ENCODE measurements around the gene KRT84.

KRT84 gene, protein sequence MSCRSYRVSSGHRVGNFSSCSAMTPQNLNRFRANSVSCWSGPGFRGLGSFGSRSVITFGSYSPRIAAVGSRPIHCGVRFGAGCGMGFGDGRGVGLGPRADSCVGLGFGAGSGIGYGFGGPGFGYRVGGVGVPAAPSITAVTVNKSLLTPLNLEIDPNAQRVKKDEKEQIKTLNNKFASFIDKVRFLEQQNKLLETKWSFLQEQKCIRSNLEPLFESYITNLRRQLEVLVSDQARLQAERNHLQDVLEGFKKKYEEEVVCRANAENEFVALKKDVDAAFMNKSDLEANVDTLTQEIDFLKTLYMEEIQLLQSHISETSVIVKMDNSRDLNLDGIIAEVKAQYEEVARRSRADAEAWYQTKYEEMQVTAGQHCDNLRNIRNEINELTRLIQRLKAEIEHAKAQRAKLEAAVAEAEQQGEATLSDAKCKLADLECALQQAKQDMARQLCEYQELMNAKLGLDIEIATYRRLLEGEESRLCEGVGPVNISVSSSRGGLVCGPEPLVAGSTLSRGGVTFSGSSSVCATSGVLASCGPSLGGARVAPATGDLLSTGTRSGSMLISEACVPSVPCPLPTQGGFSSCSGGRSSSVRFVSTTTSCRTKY

DNA sequence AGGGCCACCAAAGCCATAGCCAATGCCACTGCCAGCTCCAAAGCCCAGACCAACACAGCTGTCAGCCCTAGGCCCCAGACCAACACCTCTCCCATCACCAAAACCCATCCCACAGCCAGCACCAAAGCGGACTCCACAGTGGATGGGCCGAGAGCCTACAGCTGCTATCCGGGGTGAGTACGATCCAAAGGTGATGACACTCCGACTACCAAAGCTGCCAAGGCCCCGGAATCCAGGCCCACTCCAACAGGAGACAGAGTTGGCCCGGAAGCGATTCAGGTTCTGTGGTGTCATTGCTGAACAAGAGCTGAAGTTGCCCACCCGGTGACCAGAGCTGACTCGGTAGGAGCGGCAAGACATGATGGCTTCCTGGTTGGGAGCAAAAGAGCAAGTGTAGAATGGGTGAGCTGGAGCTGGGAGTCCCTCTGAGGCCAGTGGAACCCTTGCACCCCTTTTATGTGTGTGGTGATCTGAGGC, at the start of gene KRT84:
Gene KRT84, minus strand, starts transcription at position 427 of the 477 bp plus-strand sequence. Its CDS starts 67 bp downstream, at position 360.
- no peak for DNase-seq (ENCODE audit: low spot score)

DNA sequence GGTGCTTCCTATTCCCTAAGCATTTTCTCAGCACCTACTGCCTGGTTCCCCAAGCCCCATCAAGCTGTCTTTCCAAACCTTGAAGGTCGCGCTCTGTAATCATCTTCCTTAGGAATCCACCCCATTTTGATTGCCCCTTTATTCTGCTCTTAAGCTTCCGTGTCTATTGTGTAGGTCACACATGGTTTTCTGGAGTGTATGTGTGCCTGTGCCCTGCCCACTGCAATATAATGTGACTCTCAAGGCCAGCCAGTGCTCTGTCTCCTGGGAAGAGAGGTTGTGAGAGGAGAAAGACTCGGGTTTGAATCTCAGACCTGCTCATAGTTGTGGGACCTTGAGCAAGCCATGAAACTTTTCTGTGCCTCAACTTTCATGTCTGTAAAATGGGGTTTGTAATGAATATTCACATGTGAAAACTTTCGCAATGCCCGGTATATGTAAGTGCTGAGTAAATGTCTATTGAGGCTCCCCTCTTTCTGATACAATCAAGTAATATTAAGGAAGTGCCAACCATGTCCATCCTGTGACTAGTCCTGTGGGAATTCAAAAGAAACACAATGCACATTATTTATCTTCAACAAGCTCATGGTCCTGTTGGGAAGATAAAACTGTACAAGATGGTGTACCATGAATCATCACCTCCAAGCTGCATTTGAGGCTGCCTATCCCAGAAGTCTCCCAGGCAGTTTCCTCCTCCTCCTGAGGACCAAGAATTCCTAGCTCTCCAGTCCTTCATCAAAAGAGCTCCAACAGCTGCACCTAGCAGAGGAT, 49.5 kb upstream of the KRT84 start:
- DNase-seq (ENCODE audit: low spot score), result peak; percentile 78

DNA sequence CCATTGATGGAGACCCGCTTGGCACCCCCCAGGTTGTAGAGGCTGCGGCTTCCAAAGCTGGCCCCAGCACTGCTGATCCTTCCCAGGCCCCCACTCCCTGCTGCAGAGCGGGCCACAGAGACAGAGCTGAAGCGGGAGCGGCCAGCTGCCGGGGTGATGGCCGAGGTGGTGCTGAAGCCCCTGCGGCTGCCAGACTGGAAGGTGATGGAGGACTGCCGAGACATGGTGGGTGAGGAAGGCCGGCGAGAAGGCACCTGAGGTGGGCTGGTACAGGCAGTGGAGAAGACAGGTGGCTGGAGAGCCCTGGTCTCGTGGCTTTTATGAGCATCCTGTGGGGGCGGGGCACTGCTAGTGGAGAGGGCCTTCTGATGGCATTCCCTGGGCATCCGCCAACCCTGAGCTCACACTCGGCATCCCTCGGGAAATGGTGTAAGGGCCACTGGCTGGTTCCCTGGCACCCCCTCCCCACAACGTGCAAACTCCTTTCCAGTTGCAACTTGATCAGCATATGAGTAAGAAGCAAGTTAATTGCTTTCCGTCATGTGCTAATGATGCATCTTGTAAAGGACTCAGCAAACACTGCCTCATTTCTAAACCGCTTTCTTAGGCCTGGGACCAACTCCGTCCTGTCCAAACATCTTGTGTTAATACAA, 48.8 kb upstream of the KRT84 start, which contains the start of gene KRT75:
Gene KRT75, minus strand, starts transcription at position 291 of the 653 bp plus-strand sequence. Its CDS starts 67 bp downstream, at position 224.
- no peak for DNase-seq (ENCODE audit: low spot score)

DNA sequence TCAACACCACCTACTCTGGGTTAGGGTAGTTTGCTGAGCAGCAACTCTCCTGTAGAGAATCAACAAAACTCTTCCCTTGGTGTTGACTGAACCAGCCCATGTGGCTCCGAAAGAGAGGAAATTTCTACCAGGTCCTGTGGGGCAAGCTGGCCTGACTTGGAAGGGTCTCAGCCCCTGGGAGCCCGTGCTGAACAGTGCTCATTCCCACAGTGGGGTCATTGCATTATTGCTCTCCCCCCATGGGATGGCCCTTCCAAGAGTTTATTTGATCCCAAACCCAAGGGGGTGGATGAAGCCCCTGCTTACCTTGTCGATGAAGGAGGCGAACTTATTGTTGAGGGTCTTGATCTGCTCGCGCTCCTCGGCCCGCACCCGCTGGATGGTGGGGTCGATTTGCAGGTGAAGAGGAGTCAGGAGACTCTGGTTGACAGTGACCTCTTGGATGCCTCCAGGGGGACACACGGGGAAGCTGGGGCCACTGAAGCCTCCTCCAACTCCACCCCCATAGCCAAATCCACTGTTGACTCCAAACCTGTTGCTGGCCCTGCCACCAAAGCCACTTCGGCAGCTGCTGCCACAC, 48.1 kb upstream of the KRT84 start:
- no peak for DNase-seq (ENCODE audit: low spot score)

DNA sequence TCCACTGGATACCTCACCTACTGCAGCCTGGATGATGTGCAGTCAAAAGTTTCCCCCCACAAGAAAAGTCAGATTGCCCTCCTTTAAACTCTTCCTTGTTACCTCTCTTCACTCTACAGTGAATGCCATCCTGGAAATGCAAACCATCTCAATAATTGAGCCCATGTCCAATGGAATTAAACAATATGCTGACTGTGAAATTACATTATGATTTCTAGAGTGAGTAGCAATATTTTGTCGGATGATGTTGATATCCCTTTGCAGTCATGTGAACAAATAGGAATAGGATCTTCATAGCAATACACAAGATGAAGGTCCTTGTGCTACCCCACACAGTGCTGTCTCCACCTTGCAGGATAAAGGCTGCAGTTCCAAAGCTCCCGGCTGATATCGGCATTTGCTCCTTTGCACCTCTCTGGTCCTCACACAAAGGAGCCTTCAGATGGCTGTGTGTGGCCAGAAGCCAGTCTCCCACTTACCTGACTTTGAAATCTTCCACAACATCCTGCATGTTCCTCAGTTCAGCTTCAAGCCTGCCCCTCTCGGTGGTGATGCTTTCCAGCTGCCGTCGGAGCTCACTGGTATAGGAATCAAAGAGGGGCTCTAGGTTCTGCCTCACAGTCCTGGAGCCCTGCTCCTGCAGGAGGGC, 47.2 kb upstream of the KRT84 start:
- DNase-seq (ENCODE audit: low spot score), result no peak

DNA sequence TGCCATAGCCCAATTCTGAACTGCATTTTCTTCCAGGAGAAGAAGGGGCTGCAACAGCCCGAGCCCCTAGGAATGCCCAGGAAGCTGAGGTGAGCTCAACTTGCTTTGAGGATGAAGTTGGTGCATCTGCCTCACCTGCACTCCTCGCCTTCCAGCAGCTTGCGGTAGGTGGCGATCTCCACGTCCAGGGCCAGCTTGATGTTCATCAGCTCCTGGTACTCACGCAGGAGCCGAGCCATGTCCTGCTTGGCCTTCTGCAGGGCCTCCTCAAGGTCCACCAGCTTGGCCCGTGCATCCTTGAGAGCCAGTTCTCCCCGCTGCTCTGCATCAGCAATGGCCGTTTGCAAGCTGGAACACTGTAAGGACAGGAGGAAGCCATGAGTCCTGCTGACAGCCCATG, 42.7 kb upstream of the KRT84 start:
- no peak for DNase-seq (ENCODE audit: low spot score)

DNA sequence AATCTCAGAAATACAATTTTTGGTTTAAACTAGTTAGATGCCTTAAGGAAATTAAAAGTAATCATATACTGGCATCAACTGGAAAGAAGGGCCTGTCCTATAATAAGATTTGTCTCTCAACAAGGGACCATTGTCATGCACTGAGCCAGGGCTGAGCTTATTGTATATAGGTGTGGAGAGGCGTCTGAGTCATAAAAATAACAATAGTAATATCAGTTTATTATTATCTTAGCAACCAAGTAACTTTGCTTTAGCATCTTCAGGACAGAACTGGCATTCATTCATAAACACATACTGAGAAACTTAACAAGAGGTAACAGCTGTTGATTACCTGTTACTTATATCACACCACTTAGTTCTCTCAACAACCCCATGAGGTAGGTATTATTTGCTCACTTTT, 41.6 kb upstream of the KRT84 start:
- peak; percentile 33 for DNase-seq (ENCODE audit: low spot score)

DNA sequence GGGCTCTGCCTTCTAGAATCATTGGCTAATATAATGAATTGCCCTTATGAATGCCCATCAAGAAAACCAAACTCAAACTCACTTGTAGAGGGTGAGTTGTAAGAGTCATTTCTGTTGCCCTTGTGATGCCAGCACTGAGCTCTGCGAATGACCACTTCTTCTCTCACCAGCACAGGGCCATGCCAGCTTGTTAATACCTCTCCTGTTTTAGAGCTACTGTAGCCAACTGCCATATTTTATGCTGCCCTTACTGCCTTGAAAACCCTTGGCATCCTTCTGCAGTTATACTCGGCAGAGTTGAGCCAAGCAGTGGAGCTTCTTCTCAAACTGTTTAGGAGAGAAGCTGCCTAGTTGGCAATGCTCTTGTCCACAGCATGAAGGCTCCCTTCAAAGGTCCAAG, 40.6 kb upstream of the KRT84 start:
- no peak for DNase-seq (ENCODE audit: low spot score)

DNA sequence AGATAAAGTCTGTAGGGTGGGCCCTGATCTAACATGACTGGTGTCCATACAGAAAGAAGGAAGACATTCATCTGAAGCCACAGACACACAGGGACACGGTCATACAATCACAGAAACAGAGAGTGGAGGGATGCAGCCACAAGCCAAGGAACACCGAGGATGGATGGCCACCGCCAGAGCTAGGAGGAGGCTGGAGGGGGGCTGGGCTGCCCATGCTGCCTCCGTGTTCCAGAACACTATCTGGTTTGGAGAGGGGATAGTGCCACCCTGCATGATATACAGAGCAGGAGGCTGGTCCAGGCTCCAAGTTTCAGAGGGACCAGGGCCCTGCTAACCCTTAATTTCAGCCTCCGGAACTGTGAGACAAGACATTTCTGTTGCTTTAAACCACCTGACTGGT, 40.0 kb upstream of the KRT84 start:
- no peak for DNase-seq (ENCODE audit: low spot score)

DNA sequence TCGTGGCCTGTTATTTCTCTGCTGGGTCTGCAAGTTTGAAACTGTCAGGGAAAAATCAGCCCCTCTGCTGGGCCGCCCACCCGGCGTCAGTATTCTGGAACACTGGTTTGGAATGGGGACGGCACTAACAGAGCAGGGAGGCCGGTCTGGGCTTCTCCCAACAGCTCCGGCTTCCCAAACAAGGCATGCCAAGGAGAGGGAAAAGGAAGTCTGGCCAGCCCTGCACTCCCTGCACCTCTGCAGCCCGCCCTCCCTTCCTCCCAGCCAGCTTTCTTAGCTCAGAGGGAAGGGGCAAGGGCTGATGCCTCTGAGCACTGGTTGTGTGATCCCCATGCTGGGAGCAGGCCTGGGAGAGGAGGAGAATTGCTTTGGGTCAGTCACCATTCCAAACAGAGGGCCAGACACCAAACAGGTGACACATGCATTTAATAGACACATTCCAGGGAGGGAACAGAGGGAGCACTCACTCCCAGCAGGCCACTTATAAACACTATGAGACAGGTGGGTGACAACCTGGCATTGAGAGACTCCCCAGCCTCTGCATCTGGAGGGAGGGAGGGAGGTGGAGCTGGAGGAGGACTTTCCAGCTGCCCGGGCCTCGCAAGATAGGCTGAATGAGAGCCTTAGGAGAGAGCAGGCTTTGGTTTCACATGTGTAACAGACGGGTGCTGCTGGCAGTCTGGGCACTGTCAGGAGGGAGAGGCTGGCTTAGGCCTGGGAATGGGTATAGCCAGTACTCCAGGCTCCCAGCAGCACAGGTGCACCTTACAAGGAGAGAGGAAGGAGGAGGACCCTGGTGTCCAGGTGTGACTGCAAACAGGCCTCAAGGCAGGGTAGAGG, 38.4 kb upstream of the KRT84 start:
- peak; percentile 48 for DNase-seq (ENCODE audit: low spot score)

DNA sequence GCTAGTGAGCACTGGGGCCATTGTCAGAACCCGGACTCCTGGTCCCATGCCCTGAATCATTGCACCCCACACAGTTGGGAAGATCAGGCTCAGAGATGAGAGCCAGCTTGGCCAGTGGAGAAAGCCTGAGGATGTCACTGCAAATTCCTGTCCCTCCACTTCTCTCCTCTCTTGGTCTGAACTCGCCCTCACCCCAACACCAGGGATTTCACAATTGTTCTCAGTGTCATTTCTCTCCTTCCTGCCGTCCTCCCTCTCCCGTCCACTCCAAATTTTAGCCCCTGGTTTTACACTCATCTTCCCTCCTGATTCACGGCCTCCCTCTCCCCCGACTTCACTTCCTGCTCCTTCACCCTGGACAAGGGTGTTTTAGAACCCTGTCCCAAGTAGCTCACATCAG, 37.6 kb upstream of the KRT84 start:
- DNase-seq (ENCODE audit: low spot score), result no peak

DNA sequence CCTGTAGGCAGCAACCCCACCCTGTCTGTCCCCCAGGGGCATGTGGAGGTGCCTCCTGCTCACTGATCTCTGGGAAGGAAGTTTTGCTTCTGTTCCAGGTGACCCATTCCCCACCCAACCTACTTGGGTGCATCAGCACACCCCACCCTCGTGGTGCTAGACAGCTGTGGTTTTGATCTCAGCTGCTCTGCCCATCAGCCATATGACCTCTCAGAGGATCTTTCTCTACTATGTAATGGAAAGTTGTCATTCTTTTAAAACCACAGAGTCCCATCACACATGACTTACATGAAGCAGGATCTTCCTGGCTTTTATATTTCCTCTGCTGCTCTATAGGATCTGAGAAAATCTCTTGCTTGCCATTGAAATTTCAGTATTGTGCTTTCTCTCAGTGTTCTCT, 34.2 kb upstream of the KRT84 start:
- DNase-seq (ENCODE audit: low spot score), result peak; percentile 50

DNA sequence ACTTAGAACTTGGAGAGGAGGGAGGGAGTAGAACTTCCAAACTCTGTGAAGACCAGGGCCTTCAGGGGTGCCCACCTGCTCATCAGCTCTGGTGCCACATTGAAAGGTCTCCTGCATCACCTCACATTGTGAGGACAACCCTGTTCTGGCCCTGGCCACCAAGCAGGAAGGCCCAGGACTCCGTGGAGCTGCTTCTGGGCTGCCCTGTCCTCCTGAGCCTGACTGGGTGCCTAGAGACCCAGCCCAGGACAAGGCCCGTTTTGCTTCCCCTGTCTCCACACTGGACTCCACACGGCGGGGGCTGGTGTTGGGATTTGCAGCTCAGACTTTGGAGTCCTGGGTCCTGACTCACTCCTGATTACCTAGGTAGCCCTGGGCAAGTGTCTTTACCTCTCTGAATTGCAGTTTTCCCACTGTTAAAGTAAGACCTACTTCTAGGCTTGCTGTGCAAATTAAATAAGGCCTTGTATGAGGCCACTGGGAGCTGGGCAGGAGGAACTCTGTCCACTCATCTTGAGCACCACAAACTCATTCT, 33.2 kb upstream of the KRT84 start:
- DNase-seq (ENCODE audit: low spot score), result no peak

DNA sequence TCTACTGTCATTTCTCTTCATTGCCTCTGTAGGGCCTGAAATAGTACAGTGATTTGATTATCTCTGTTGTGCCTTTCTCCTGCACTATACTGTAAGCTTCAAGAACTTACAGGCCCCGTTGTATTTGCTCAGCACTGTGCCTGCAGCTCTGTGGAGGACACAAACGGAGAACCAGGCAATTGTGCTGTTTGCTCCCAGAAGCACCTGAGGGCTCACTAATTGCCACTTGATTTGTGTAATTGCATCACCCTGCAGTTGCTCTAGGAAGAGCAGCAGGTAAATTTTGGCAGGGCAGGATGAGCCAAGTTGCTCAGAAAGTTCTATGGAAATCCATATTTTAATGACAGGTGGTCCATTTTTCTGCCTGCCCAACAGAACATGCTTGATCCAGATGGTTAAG, 32.3 kb upstream of the KRT84 start:
- DNase-seq (ENCODE audit: low spot score), result no peak

DNA sequence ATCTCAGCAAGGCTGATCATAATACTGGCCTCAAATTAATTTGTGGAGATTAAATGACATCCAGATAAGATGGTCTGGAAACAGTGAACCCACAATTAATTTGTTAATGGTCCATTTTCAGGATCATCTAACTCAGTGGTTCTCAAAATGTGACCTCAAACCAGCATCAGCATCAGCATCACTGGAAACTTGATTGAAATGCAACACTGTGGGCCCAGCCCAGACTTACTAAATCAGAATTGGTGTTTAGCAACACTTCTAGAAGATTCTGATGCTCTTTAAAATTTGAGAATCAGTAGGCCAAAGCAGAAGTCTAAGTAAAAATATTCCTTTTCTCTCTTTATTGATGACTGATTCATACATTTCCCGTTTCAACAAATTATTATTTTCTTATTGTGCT, 31.3 kb upstream of the KRT84 start:
- DNase-seq (ENCODE audit: low spot score), result no peak

DNA sequence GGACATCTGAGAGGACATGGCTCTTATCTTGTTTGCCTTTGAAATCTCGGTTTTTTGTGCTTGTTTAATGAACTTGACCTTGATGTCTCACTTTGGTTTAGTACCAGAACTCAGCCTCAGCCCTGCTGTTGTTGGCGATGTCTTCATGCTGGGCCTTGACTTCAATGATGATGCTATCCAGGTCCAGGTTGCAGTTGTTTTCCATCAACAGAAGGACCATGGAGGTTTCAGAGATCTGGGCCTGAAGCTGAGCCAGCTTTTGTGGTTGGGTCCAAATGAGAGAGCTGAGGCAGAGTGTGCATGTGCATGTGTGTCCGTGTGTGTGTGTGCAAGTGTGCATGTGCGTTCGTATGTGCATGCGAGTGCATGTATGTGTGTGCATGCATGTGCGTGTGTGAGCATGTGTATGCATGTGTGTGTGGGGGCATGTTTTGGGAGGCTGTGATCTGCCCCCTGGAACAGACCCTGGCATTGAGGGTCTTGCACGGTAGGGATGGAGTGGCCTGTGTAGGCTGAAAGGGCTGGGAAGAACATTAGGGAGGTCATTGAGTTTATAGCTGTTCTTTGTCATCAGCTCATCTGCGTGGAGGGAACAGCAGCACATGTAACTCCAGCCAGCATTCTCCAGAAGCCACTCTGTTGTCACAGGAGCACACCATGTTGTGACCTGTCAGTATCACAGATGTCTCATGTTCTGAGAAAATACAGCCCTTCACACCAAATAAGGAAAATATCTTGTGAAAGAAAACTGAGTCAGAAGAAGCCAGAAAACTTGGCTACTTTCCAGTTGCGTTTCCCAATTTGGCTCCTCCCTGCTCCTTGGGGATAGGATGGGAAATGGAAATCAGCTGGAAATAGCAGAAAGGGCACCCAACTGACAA, 30.7 kb upstream of the KRT84 start:
- DNase-seq (ENCODE audit: low spot score), result peak; percentile 65

DNA sequence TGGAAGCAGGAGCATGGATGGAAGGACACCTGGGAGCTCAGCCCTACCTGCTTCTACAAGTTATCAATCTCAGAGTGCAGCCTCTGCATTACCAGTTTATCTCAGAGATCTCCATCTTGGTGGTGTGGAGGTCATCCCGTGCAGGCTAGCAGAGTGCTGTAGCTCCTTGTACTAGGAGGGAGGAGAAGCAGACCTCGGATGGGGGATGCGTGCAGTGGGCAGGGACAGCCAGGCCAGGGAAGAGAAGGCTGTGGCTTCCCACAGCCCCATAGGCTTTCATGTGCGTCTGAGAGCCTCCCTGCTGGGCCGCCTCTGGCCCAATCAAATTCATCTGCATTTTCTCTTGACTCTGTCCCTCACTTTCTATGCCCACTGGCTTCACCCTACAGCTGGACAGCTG, 29.5 kb upstream of the KRT84 start:
- no peak for DNase-seq (ENCODE audit: low spot score)

DNA sequence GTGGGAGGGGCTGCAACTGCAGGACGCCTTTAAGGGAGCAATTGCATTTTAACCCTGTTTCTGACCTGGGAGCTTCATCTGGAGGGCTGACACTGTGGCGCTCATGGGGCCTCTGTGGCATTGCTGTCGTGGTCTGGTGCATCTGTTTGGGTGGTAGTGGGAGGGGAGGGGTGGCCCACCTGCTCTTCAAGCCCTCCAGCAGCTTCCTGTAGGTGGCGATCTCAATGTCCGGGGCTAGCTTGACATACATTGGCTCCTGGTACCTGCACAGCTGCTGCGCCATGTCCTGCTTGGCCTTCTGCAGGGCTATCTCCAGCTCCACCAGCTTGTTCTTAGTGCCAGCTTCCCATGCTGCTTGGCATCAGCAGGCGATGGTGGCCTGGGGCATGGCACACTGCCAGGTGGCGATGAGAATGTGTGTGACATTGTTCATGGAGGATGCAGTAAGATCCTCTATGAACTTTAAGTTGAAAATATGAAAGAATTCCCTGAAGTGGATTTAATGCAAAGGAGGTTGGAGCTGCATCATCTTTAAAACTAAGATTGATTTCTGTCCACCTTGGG, 28.4 kb upstream of the KRT84 start:
- no peak for DNase-seq (ENCODE audit: low spot score)

DNA sequence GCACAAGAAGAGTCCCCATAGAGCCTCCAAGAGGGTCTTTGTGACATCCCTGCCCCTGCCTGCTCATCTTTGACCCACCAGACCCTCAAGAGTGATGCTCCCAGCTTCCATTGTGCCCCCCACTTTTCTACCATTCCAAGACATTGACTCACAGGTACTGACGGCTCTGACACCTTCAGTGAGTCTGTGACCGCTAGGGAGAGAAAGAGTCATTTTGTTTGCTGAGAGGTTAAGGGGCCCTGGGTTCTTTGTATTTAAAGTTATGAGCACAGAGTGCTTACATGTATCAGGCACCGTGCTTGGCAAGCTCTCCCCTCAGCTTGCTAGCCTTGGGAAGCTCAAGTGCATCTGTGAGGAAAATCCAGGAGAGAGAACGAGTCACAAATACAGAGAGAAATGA, 27.8 kb upstream of the KRT84 start:
- DNase-seq (ENCODE audit: low spot score), result no peak
